K562 (cell line): ENCODE measurements around the gene SHE. TPM values are rescaled to one million over a fixed set of nuclear protein-coding genes. Genes with fewer than 3 reads are reported as not detected.
A peak's percentile ranks its signal among the peaks of the same experiment; 100 is the strongest.

Experiments
- ATAC-seq: fragments of 200-7000 bp; cut with Tn5 transposase; 3 replicates; pipeline ENCODE4 v1.9.1; 2020; ENCODE audit warnings: moderate library complexity
- BruUV-seq: library from RNA; stranded (reverse); fragments of 400-500 nt; replicated peaks from 2 replicates; lab custom pipeline; 2021; lab: Mats Ljungman, UMichigan
- CTCF ChIA-PET: fragments of 300-600 bp; formaldehyde crosslinking; extraction: SDS; loops from one replicate; lab custom pipeline; 2021; ENCODE audit warnings: low intra/inter-chr PET ratio; lab: Yijun Ruan, JAX
- POLR2A ChIA-PET: fragments of 300-600, 350-650 bp; sonication (Branson Sonifier 250); formaldehyde crosslinking; extraction: SDS; loops from one replicate; lab custom pipeline; 2021; ENCODE audit warnings: antibody characterized with exemption, inconsistent platforms; lab: Yijun Ruan, JAX
- DNase-seq, 4 experiments: peaks; one replicate each; pipeline versions ENCODE4 v3.0.0 to v3.0.0-alpha.2; 2011 to 2018; ENCODE audit warnings: low spot score in 3 of 4, mixed read lengths in 3 of 4; ENCODE audit errors: extremely low read depth in 1 of 4
- FAIRE-seq: peaks from 2 replicates; lab custom pipeline; 2011; peaks lifted over from hg19 to GRCh38; lab: Jason Lieb, UNC
- H2AFZ ChIP-seq: 2 replicates; pipeline ENCODE4 v1.6.0; 2011; ENCODE audit warnings: low read depth, low read length, control low read depth, inconsistent platforms
- H3K27ac ChIP-seq: fragments of 200-600 bp; 3 replicates; pipeline ENCODE4 v1.8.0; 2011; ENCODE audit warnings: low read depth, mild to moderate bottlenecking, control low read depth, inconsistent platforms, low read length, moderate library complexity, mixed read lengths; ENCODE audit errors: extremely low read depth
- H3K27me3 ChIP-seq, 2 experiments: fragments of 300-600 bp in 1 of 2; 2 replicates in 1 of 2; 3 replicates in 1 of 2; pipeline versions ENCODE4 v1.6.0 to v1.8.0; 2011; ENCODE audit warnings: inconsistent platforms in 2 of 2, low read length in 2 of 2, mild to moderate bottlenecking in 1 of 2, mixed read lengths in 1 of 2, moderate library complexity in 1 of 2; ENCODE audit not compliant: control insufficient read depth in 2 of 2, insufficient read depth in 2 of 2
- H3K36me3 ChIP-seq: fragments of 300-600 bp; 3 replicates; pipeline ENCODE4 v1.8.0; 2011; ENCODE audit warnings: mild to moderate bottlenecking, low read length, inconsistent platforms; ENCODE audit not compliant: control insufficient read depth, insufficient read depth
- H3K4me1 ChIP-seq, 2 experiments: fragments of 200-600 bp in 1 of 2; replicated peaks in 1 of 2; 2 replicates in 1 of 2; 3 replicates in 1 of 2; pipeline versions ENCODE4 v1.5.1 to v1.8.0; 2011; ENCODE audit warnings: inconsistent platforms in 2 of 2, low read length in 2 of 2, mild to moderate bottlenecking in 1 of 2, mixed read lengths in 1 of 2, moderate library complexity in 1 of 2; ENCODE audit not compliant: control insufficient read depth in 2 of 2, insufficient read depth in 2 of 2
- H3K4me2 ChIP-seq: 2 replicates; pipeline ENCODE4 v1.6.1; 2011; ENCODE audit warnings: low read length, control low read depth, inconsistent platforms, mixed read lengths; ENCODE audit not compliant: insufficient read depth
- H3K4me3 ChIP-seq: fragments of 200-600 bp; sonication (generic), shearing (Covaris generic); 2 replicates; pipeline ENCODE4 v1.5.1; 2016; ENCODE audit warnings: control low read depth, inconsistent platforms
- H3K79me2 ChIP-seq: fragments of 200-600 bp; 3 replicates; pipeline ENCODE4 v1.8.0; 2011; ENCODE audit warnings: low read length, inconsistent platforms; ENCODE audit not compliant: control insufficient read depth, insufficient read depth
- H3K9ac ChIP-seq, 2 experiments: 2 replicates each; pipeline versions ENCODE4 v1.6.0 to v1.6.1; 2011; ENCODE audit warnings: low read depth in 2 of 2, low read length in 2 of 2, control low read depth in 1 of 2, inconsistent platforms in 1 of 2, mild to moderate bottlenecking in 1 of 2, mixed read lengths in 1 of 2; ENCODE audit not compliant: insufficient read depth in 1 of 2
- H3K9me1 ChIP-seq: one replicate; pipeline ENCODE4 v1.6.0; 2011; ENCODE audit warnings: inconsistent platforms, mild to moderate bottlenecking, low read length, moderate library complexity; ENCODE audit not compliant: control insufficient read depth, insufficient read depth
- H3K9me3 ChIP-seq: replicated peaks from 2 replicates; pipeline ENCODE4 v1.5.1; 2011; ENCODE audit warnings: low read depth, low read length, inconsistent platforms; ENCODE audit not compliant: control insufficient read depth, insufficient read depth
- H4K20me1 ChIP-seq: replicated peaks from 2 replicates; pipeline ENCODE4 v1.6.1; 2011; ENCODE audit warnings: low read length, inconsistent platforms, mixed read lengths; ENCODE audit not compliant: control insufficient read depth, insufficient read depth
- CCNT2 ChIP-seq: IDR thresholded peaks from 2 replicates; pipeline ENCODE4 v1.6.1; 2011; ENCODE audit warnings: borderline replicate concordance, low read depth, mild to moderate bottlenecking, moderate library complexity, mixed read lengths, low read length; ENCODE audit not compliant: insufficient read length; ENCODE audit errors: extremely low read depth
- CXXC5 ChIP-seq: fragments of 250-450 bp; sonication (Bioruptor Pico); IDR thresholded peaks from 2 replicates; pipeline ENCODE4 v1.8.0; 2022; ENCODE audit warnings: inconsistent platforms, mild to moderate bottlenecking, moderate library complexity
- ELK1 ChIP-seq: sonication (generic); formaldehyde crosslinking; IDR thresholded peaks from 2 replicates; pipeline ENCODE4 v1.8.1; 2022; ENCODE audit warnings: missing genetic modification reagents
- TAF9B ChIP-seq: fragments of 450-650 bp; IDR thresholded peaks from 2 replicates; pipeline ENCODE4 v1.6.1; 2018; ENCODE audit warnings: mild to moderate bottlenecking; ENCODE audit not compliant: partially characterized antibody
- ZMIZ1 ChIP-seq, 2 experiments: fragments of 150-350 bp in 1 of 2; IDR thresholded peaks; 2 replicates each; pipeline ENCODE4 v1.6.1; 2012 to 2016; ENCODE audit warnings: low read depth in 2 of 2, low read length in 2 of 2, mild to moderate bottlenecking in 1 of 2, moderate library complexity in 1 of 2
- ZNF583 ChIP-seq: fragments of 250-450 bp; sonication (Bioruptor Pico); IDR thresholded peaks from 2 replicates; pipeline ENCODE4 v1.4.0; 2020
- WGBS: fragments of 100-300 bp; shearing (Covaris generic); methylation state at CpG from one replicate; pipeline ENCODE4 v1.1.6; 2016; ENCODE audit warnings: low coverage, mixed read lengths; ENCODE audit not compliant: insufficient coverage; ENCODE audit errors: missing lambda C conversion rate; 5-methylcytosine and 5-hydroxymethylcytosine counted together
- in situ Hi-C: fragments of 300-500 bp; cut with MboI; formaldehyde crosslinking; loops from 4 replicates; pipeline ENCODE4 v1.15.0; 2018; ENCODE audit warnings: inconsistent platforms, mixed read lengths
- intact Hi-C: fragments of 100-400 bp; cut with micrococcal nuclease; formaldehyde crosslinking; loops from 2 replicates; pipeline ENCODE4 v1.14.2; 2022
- polyA plus RNA-seq, 8 experiments: library from polyadenylated mRNA; depleted of rRNA in 4 of 8; stranded (reverse) in 5 of 8; unstranded in 3 of 8; fragments of >200 nt; fragmentation: Nextera tagmentation in 2 of 8; fragmentation: Illumina TruSeq in 1 of 8; extraction: Ambion mirVana in 2 of 8; extraction: Trizol in 1 of 8; gene quantifications; 2 replicates each; pipeline versions ENCODE4 v1.2.1 to v1.2.3, GENCODE V29; 2011 to 2014; ENCODE audit warnings: inconsistent platforms in 1 of 8, missing spikeins in 1 of 8
- total RNA-seq, 7 experiments: library from RNA; depleted of rRNA in 6 of 7; stranded (reverse); fragments of >200 nt in 6 of 7; fragmentation: Illumina TruSeq in 2 of 7; extraction: Trizol in 2 of 7; gene quantifications; 2 replicates each; pipeline versions ENCODE4 v1.2.1 to v1.2.3, GENCODE V29; 2011 to 2021; ENCODE audit warnings: low replicate concordance in 1 of 7

SHE gene
- total and polyA plus RNA-seq, 9 of the 15 experiments (the other 6 are each of a cell fraction or from before 2014, with no cell fraction given), result 0.01 to 0.05 TPM; not detected in 7

GRCh38 chr1:154453161-154453560 is 49.1 kb downstream of the SHE start:
- ChIA-PET CTCF (no interaction called here), POLR2A (no interaction called here)
- intact Hi-C loops, result no loop called here
- FAIRE-seq (no peak), DNase-seq (no peak), ATAC-seq (no peak)
- H3K4me3 ChIP-seq, result no peak overlapping the region
- in situ Hi-C loops, result no loop called here
- no peaks in the 10 kb centered on the region for H4K20me1 ChIP-seq
- no peaks in the 10 kb centered on the region for H3K4me1 ChIP-seq
- no TSS peak for BruUV-seq
- H2AFZ ChIP-seq, result no peak overlapping the region
- H3K9me1 ChIP-seq, result no peaks in the 10 kb centered on the region
- peaks cover 31 to 62% of the 10 kb centered on the region in 2 experiments for H3K27me3 ChIP-seq
- peak overlapping the region in 1 of 2 experiments; percentile 36; a peak in 1 of 4 replicates for H3K9ac ChIP-seq
- H3K9me3 ChIP-seq, result no peaks in the 10 kb centered on the region
- H3K36me3 ChIP-seq, result no peaks in the 10 kb centered on the region
- no peaks in the 10 kb centered on the region for H3K79me2 ChIP-seq
- no peak overlapping the region for H3K4me2 ChIP-seq
- WGBS, result 15% methylated on average over 5 of the region's 5 CpGs
- no peak for TF ChIP-seq TAF9B
- TF ChIP-seq ZNF583 (CRISPR knock-in tag), result no peak
- no peak for TF ChIP-seq CCNT2
- no peak for TF ChIP-seq ELK1 (CRISPR knock-in tag)
- TF ChIP-seq ZMIZ1 (IDR thresholded peaks at IDR 0.05; ENCODE audit: low read depth in 2 of 2, low read length in 2 of 2), result no peak
- no peak for TF ChIP-seq CXXC5 (CRISPR knock-in tag)
- H3K27ac ChIP-seq, result no peak overlapping the region
